ACHN (cell line): Measurements from ENCODE around the gene NDUFB10.
A peak's percentile ranks its signal among the peaks of the same experiment; 100 is the strongest.

Source experiments
- DNase-seq: peaks from one replicate; pipeline ENCODE4 v3.0.0-alpha.2; 2015
- in situ Hi-C: cut with HindIII; loops from 2 replicates; pipeline ENCODE4 v1.10.0; 2017; ENCODE audit warnings: low sequenced_read_pairs, low pct_ligation_motif_present, low pct_unique_long_range_greater_than_20kb

The NDUFB10 gene

GRCh38 chr16:2006317-2006716 is 47.0 kb downstream of the NDUFB10 start:
- DNase-seq: no peak
- in situ Hi-C loops: no loop called here

- in situ Hi-C loops: no loop called here
- DNase-seq: no peak
Observed at GRCh38 chr16:2007081-2007836, 47.9 kb downstream of the NDUFB10 start.

GRCh38 chr16:2008009-2008526 is 48.7 kb downstream of the NDUFB10 start:
- in situ Hi-C loops: no loop called here
- no peak for DNase-seq

GRCh38 chr16:2008631-2009163 is 49.4 kb downstream of the NDUFB10 start:
- no peak for DNase-seq

GRCh38 chr16:2009164-2009711 is 49.9 kb downstream of the NDUFB10 start:
- peak; percentile 22 for DNase-seq
- in situ Hi-C loops: no loop called here

More at GRCh38 chr16:2008631-2009163, 49.4 kb downstream of the NDUFB10 start:
- in situ Hi-C loops: no loop called here

- in situ Hi-C loops: no loop called here
- DNase-seq: peak; percentile 93
Observed at GRCh38 chr16:2009791-2010510, 50.6 kb downstream of the NDUFB10 start, which contains the start of gene ZNF598. Gene ZNF598, minus strand, starts transcription at chr16:2009821.
